Activated CD8-positive, alpha-beta memory T cell treated with anti-CD3 and anti-CD28 coated beads for 24 hours (primary cell): Measurements from ENCODE around the gene SMLR1.
"Not testable (repeated sequence)": the region's sequence is repeated elsewhere in the genome, so short reads cannot be mapped to it uniquely, and the experiment has no call there.

ENCODE experiments used
- DNase-seq: peaks from one replicate; pipeline ENCODE4 v3.0.0-alpha.2; 2020

Gene SMLR1

DNA sequence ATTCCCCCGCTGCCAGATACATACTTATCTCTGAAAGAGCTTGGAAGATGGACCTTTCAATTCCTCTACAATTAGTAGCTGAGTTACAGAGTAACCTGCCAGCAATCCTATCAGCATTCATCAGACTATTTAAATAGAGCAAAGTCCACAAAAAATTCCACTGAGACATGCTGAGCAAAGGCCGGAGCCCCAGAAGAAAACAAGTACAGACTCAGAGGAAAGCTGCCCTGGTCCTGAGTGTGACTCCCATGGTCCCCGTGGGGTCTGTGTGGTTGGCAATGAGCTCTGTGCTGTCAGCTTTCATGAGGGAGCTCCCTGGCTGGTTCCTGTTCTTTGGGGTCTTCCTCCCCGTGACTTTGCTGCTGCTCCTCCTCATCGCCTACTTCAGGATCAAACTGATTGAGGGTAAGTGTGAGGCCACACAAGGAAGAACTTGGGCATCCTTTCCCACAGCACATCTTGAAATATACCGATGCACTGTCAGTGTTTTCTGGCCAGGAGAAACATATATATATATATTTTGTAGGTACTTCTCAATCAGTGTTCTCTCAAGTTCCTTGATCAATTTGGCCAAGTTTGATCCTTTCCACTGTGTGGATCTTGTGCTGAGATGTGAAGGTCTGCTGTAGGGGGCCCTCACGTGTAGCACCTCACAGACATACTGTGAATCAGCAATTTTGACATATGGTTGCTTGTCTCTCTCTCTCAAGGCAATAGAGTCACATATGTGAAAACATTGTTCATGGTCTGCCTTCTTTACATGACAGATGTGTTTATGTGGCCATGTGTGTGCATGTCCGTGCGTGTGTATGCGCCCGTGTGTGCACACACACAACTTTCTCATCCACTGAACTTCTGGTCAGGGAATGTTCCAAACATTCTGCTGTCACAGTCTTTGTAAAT is at the start of gene SMLR1:
Gene SMLR1 (plus strand): TSS at position 160 of the 903 bp plus-strand sequence. CDS start 8 bp downstream, at position 168.
- no peak for DNase-seq

DNA sequence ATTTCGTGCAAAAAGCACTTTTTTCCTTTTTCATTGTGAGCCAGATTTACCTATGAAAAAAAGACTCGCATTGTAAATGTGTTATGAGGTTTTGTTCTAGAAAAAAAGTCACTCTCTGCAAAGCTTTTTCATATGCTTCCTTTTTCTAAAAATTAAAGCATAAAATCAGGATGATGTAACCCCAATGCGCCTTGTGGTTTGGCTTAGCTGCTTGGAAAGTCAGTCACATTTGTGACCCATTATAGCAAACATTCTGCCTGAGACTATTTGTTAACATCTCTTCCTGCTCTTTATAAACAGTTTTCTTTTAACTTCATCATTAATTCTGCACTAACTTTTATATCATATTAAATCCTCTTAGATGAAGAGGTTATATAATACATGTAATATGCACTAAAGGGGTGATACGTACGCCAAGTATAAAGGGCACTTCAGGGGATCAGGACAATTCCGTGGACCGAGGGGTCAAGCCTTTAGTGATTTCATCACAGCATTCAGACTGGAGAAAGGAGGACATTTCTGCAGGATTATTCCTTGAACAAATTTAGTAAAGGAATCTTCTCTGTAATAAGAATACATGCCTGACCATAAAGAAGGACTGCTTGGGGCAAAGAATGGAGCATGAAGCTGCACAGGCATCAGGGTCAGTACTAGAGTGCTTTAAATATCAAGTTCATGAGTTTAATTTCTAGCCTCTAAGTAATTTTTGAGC is 48.1 kb upstream of the SMLR1 start:
- no peak for DNase-seq

DNA sequence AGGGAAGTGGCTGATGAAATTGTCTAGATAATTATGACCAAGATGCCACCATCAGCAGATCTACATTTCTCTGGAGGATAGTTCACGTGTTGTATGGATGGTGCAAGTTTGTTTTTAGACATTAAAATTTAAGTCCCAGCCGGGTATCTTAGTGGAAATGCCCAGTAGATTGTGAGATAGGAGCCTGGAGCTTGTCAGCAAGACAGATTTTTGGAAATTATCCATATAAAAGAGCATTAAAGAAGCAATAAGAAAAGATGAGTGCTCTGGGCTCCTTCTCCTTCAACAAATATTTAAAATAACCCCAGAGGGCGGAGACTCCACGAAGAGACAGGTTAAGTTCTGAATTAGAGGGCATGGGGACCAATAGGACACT is 47.6 kb upstream of the SMLR1 start:
- DNase-seq = no peak

DNA sequence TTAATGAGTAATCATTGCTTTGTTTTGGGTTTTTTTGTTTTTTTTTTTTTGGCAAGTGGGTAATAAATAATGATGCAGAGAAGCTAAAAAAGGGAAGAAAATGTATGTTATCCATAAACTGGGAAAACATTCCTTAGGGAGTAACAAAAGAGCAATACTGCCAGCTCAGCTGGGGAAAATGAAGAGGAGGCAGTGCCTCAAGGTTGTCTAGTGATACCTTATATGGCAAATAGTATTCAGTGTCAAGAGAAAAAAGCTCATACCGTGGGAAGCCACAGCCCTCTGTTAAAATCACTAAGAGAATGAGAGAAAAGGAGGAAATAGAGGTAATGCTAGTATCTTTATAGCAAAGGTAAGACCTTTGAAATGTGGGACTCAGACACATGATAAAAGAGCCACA is 47.1 kb upstream of the SMLR1 start:
- DNase-seq = no peak

DNA sequence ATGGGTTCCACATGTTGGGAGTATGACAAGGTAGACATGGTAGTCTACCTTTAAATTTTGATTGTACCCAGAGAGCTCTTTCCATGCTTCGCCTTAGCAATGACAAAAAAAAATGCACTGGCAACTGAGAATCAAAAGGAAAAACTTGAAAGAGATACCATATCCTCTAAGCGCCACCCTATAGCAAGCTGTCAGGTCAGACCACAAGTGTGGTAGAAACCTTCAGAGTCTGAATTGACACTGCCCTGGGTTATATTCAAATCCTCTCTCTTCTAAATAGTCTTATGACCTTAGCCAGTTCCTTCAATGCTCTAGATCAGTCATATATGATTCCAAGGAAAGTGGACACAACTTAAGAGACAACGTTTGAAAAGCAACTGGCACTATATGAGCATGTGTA is 45.6 kb upstream of the SMLR1 start:
- no peak for DNase-seq

DNA sequence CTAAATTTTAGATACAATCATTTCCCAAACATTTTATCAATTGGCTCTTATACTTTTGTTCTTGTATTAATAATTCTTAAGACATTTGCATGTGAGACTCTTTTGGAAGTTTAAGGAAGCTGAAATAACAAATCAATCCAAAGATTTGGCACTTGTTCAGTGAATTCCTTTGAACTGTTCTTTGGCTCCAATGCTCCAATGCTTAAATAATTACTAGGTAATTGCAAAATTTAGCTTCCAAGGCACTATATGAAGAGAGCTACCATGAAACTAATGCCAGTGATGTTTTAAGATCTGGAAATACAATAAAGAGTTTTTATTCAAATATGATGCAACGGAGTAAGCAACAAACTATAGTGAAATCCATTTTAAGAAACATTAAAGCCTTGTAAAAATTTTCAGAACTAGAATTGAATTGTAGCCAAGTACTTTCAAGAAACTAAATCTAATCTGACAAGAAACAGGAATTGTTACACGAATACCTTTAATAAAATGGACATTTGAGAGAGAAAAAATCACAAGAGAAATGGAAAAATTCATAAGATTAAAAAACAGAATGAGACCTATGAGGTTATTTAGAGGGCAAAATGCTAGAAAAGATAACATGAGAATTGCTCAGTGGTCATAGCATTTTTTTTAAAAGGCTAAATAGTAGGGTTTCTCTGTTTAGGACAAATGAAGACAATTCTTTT is 43.6 kb upstream of the SMLR1 start:
- DNase-seq = no peak

DNA sequence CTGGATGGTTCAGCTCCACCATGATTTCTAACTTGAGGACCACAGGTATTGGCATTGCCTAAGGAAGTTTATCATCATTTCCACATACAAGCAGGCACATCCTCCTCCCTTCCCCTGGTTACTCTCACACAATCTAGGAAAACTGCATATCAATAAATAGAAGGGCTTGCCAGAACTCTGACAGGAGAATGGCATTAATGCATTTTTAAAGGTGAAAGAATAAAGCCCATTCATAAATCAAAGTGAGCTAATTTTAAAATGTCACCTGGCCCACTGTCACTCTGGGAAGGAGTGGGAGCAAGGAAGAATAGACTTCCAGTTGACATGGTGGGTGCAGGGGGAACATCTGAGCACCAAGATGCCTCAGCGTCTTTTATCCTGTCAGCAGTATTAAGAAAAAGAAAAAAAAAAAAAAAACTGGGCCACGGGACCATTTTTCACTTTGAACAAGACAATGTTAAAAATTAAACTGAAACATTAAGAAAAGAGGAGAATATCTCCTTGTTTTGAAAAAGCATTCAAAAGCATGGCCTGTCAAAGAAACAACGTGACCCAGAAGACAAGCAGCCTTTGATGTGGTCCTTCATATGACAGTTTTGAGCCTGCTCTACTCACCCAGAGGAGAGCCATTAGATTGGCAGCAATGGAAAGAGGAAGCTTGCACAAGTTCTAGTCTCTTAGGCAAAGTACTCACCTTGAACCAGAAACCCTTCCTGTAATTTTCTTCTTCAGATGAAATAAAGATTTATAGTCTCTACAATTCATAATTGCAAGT is 39.3 kb upstream of the SMLR1 start:
- DNase-seq = no peak

DNA sequence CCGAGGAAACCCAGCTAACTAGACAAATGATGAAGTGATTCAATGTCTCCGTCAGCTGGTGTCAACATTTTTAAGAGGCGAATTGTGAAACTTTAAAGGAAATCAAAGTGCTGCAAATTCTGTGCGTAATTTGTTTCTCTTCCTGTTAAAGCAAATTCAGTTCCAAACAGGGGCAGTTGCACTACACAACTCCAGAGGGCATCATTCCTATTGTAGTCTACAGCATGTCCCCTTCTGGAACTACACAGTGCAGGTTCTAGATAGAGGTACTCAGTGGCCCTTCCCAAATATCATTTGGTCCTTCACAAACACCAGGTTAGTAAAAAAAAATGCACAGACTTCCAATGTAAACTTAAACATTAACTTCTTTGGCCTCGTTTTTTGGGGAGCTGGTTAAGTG is 38.3 kb upstream of the SMLR1 start:
- DNase-seq = no peak

DNA sequence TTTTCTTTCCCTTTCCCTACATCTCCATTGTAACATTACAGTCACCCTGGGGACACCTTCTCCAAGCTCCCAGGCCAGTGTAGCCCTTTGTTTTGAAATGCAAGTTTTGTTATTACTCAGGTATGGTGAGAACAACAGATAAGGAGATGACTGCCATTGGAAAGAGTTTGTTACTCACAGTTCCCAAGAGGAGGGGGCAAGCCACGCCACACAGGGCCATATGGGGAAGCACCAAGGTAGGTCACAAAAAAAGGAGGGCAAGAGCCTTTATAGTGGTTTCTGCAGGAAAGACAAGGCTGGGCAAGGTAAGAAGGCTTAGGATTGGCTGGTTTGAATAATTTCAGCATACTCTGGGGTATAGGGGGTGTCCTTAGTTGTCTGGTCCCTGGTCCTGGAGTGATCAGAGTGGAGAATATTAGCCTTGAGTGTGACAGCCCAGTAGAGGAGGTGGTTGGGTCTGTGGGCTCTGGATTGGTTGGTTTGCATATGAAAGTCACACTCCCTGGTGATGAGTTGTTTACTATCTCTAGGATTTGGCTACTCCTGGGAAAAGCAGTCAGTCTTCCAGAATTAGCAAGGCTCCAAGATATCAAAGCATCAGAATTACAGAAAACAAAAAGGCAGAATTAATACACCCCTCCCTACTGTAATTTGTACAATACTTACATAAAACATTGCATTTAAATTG is 33.1 kb upstream of the SMLR1 start:
- DNase-seq = no peak

DNA sequence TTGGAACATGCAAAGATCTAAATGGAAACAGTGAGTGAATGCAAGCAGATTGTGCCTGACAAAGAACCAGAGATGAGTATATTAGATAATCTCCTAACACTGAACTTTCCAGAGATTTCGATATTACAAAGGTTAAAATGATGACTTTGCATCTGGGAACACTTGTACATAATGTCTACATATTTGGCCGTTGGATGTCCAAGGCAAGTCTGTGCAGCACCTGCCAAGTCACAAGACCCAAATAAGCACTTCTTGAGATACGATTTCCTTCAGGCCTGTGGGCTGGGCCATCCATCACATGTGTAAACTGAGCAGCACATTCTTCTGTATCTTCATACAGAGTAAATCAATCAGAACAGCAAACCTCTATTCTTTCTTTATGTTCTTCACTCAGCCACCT is 32.5 kb upstream of the SMLR1 start:
- no peak for DNase-seq

DNA sequence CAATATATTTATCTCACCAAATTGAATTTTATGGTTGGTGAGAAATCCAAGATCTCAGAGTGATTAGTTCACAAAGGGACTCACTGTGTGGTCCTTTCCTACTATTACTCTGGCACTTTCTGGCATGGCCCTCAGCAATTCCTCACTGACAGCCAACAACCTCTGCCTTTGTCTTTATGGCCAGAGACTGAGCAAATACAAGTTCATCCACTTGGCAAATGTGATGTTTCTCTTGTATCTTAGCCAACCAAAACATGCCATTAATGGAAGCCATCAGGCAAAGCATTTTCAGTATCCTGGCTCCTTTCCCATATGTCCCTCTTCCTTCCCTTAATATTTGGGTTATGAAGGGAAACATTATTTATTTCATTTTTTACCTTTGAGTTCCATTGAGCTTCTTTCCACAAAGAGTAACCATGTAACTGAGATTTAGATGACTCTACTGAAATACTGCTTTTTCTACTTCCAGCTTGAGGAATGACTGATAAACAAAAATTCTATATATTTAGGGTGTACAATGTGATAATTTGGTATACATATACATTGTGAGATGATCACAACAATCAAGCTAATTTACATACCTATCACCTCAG is 30.8 kb upstream of the SMLR1 start:
- no peak for DNase-seq

DNA sequence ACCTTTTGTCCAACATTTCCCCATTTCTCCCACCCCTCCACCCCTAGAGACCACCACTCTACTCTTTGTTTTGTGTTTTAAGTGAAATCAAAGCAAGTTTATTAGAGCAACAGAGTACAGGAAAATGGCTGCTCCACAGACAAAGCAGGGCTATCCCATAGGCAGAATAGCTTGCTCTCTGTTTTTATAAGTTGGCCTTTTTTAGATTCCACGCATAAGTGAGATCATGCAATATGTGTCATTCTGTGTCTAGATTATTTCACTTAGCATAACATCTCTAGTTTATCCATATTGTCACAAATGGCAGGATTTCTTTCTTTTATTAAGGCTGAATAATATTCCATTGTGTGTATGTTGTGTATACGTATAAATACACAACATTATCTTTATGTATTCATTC is 30.1 kb upstream of the SMLR1 start:
- DNase-seq = no peak

DNA sequence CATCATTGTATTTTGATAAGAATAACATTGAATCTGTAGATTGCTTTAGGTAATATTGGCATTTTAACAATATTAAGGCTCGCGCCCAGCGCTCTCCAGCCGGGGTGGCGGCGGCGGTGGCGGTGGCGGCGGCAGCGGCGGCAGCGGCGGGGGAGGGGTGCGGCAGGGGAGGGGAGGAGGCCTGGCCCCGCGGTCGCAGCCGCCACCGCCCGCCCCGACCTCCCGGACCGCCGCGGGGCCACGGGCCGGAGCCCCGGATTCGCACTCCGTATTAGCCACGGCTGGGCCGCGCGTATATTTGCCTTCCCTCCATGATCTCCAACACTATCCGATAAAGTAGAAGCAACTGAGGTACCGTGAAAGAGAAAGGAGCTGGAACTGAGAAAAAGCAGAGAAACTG is 25.8 kb upstream of the SMLR1 start:
- not testable (repeated sequence) for DNase-seq

DNA sequence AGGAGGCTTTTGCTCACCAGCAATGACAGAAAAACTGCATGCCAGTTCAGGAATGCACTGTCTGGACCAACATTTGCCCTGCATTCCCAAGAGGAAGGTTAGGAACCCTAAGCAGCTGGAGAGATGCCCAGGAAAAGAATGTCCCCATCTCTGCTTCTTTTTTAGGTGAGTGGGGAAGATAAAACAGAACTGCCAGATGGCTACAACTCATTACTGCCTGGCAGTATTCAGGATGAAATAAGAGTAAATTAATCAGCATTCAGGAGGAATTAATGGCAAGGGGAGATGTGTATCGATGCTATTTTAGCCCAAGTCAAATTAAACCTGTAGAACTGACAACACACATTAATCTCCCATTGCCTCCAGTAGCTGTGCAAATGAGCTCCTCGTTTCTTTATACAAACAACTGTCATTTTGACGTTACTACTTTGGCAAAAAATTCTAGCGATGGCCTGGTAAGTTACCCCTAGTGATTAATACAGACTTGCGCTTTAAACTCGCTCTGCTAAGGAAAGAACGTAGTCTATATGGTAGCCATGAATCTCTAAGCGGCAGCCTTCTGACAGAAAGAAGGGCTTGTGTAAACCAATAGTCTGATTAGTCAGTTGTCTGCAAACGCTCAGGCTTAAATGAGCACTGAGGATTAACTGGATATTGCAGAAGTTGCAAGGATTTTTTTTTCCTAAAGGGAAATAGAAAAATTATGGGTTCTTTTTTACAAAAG is 16.7 kb upstream of the SMLR1 start:
- DNase-seq = no peak

DNA sequence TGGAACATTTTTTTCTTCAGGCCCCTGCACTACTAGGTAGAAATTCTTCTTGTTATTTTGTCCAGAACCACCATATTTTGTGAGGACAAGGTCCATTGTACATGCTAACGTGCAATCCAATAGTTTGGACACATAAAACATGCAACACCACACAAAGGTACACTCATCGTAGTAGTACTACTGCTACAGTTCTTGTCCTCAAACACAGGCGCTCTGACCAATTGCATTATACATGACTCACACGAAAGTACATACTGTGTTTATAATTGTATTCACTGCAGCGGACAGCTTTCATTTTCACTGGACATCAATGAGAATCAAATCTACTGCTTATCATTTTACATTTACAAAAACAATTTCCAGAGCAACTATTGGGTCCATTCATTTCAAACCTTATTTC is 15.3 kb upstream of the SMLR1 start:
- no peak for DNase-seq

DNA sequence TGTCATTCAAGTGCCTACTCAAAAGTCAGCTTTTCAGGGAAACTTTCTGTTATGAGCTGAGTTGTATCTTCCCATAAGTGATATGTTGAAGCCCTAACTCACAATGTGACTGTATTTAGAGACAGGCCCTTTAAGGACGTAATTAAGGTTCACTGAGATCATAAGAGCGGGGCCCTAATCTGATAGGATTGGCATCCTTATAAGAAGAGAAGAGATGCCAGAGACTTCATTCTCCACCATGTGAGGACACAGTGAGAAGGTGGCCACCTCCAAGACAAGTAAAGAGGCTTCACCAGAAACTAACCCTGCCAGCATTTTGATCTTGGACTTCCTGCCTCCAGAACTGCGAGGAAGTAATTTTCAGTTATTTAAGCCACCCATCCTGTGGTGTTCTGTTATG is 12.7 kb upstream of the SMLR1 start:
- no peak for DNase-seq

DNA sequence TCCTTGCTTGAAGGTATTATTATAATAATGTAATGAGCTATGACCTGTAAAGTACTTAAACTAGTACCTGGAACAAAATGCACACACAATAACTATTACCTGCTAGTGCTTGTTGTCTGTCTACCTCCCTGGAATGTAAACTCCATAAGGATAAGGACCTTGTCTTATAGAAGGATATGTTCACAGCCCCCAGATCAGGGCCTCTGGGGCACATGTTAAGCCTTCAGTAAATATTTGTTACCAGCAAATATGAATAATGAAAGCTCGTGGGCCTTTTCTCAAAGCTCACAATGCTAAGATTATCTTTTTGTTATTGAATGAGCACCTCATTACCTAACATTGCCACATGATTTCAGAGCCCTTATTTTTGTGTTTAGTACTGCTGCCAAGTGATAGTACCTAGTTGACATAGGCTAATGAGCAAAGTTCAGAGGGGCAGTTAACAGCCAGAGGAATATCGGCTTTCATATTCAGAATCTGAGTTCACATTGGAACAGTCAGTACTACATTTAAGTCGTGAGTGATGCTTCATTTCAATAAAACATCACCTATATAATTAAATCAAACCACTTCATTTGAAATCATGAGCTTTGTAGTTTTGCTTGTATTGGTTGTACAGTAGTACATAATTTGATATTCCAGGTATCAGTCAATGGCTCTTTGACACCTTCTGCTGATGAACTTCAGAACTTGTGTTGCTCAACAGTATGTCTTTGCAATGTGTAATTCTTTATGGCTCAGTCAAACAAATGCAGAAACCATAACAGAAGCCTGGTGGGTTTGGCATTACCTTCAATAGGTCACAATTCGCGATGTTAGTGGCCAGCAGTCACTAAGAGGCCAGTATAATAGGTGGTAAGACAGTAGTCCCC is 11.8 kb upstream of the SMLR1 start:
- no peak for DNase-seq

DNA sequence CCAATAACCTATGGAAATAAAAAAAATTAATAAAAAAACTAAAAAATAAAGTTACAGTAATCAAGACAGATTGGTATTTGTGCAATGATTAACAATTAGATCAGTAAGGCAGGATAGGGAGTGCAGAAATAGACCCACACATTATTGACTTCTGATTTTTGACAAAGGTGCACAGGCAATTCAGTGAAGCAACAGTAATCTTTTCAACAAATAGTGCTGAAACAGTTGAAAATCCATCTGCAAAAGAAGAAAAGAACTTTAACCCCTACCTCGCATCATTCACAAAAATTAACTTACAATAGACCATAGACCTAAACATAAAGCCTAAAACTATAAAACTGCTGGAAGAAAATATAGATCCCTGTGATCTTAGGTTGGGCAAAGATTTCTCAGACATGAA is 4.5 kb upstream of the SMLR1 start:
- DNase-seq = no peak

DNA sequence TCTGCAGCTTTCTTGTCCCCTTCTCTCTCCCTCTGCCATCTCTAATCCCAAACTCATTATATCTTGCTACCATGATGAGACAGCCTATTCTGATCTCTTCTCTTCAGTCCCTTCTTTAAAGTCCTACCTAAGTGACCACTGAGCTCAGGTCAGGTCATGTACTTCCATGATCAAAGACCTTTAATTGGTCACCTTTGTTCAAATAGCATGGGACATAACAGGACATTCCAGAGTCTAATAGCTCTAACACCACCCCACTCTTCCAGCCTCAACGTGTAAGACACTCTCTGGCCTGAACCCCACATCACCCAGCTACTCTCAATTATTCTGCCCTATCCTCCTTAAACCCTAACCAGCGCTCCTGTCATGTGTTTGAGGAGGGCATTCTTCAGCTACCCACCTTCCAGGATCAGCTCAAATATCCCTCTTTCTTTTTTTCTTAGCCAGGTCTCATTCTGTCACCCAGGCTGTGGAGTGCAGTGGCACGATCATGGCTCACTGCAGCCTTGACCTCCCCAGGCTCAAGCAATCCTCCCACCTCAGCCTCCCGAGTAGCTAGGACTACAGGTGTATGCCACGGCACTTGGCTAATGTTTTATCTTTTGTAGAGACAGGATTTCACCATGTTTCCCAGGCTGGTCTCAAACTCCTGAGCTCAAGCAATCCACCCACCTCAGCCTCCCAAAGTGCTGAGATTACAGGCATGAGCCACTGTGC is 2.1 kb upstream of the SMLR1 start:
- DNase-seq = no peak
